Urinary bladder (tissue), 4 donors: Measurements from ENCODE around the gene CRIP1. TPM values are rescaled to one million over a fixed set of nuclear protein-coding genes. Genes with fewer than 3 reads are reported as not detected.

Source experiments
- DNase-seq: peaks from one replicate; pipeline ENCODE4 v3.0.0-alpha.2; 2015; ENCODE audit errors: extremely low spot score
- H3K27ac ChIP-seq: one replicate; pipeline ENCODE4 v1.5.1; 2013; ENCODE audit warnings: low read depth, mild to moderate bottlenecking, moderate library complexity
- H3K36me3 ChIP-seq: one replicate; pipeline ENCODE4 v1.6.1; 2013; ENCODE audit warnings: mild to moderate bottlenecking, moderate library complexity; ENCODE audit not compliant: insufficient read depth
- H3K4me1 ChIP-seq: one replicate; pipeline ENCODE4 v1.6.1; 2013; ENCODE audit warnings: mild to moderate bottlenecking, moderate library complexity; ENCODE audit not compliant: insufficient read depth
- H3K4me3 ChIP-seq: one replicate; pipeline ENCODE4 v1.5.1; 2013; ENCODE audit warnings: low read depth, low read length
- whole genome bisulfite sequencing: extraction: QIAGEN DNeasy Blood & Tissue Kit; methylation state at CpG from one replicate; pipeline ENCODE4 v1.1.7; 2013; 5-methylcytosine and 5-hydroxymethylcytosine counted together
- polyA plus RNA-seq: library from polyadenylated mRNA; stranded (reverse); fragments of 200-250 nt; gene quantifications from one replicate; pipeline ENCODE4 v1.2.3, GENCODE V29; 2013
- total RNA-seq: library from RNA; depleted of rRNA; stranded (reverse); fragments of >200 nt; gene quantifications from one replicate; pipeline ENCODE4 v1.2.3, GENCODE V29; 2014
- donor health status: healthy with polysubstance abuse.
- donor health status: healthy.

CRIP1 gene
- total and polyA plus RNA-seq, 2 donors: 9.4 to 92.4 TPM

GRCh38 chr14:105533811-105534498, 47.3 kb downstream of the CRIP1 start:
- Histone ChIP-seq H3K27ac (no peak overlapping the region), H3K36me3 (no peaks in the 10 kb centered on the region), H3K4me3 (no peak overlapping the region), H3K4me1 (no peaks in the 10 kb centered on the region)
- no peak for DNase-seq
- WGBS: 64% methylated on average over 21 of the region's 21 CpGs

GRCh38 chr14:105534586-105534985, 47.9 kb downstream of the CRIP1 start:
- Histone ChIP-seq H3K4me1 (no peaks in the 10 kb centered on the region), H3K36me3 (no peaks in the 10 kb centered on the region), H3K4me3 (no peak overlapping the region), H3K27ac (no peak overlapping the region)
- DNase-seq: no peak
- WGBS: 66% methylated on average over 13 of the region's 13 CpGs

GRCh38 chr14:105536051-105536450, 49.4 kb downstream of the CRIP1 start:
- H3K4me3 ChIP-seq: no peak overlapping the region
- 80% methylated on average over 7 of the region's 7 CpGs for WGBS
- no peak overlapping the region for H3K27ac ChIP-seq
- no peak for DNase-seq
- H3K4me1 ChIP-seq: no peaks in the 10 kb centered on the region
- H3K36me3 ChIP-seq: no peaks in the 10 kb centered on the region

- DNase-seq: no peak
- Histone ChIP-seq H3K27ac (no peak overlapping the region), H3K4me3 (no peak overlapping the region), H3K4me1 (no peaks in the 10 kb centered on the region), H3K36me3 (no peaks in the 10 kb centered on the region)
- WGBS: 78% methylated on average over 34 of the region's 34 CpGs
These were observed 50.2 kb downstream of the CRIP1 start for GRCh38 chr14:105536691-105537579.

- no peaks in the 10 kb centered on the region for H3K4me1 ChIP-seq
- 25% methylated on average over 30 of the region's 30 CpGs for WGBS
- no peak for DNase-seq
These were observed 51.1 kb downstream of the CRIP1 start for GRCh38 chr14:105537580-105538474.

More at GRCh38 chr14:105537580-105538474, 51.1 kb downstream of the CRIP1 start:
- Histone ChIP-seq H3K36me3 (no peaks in the 10 kb centered on the region), H3K4me3 (no peak overlapping the region), H3K27ac (no peak overlapping the region)

Other genes starting within 250 kb of the CRIP1 start
- 28.6 TPM for gene BTBD6, start 238.4 kb upstream of the CRIP1 start, total RNA-seq
- 40.6 TPM for gene BTBD6, start 238.4 kb upstream of the CRIP1 start, polyA plus RNA-seq
- 30.9 TPM for gene BRF1, start 185.9 kb upstream of the CRIP1 start, total RNA-seq
- 19.3 TPM for gene BRF1, start 185.9 kb upstream of the CRIP1 start, polyA plus RNA-seq
- 43.8 TPM for gene PACS2, start 172.1 kb upstream of the CRIP1 start, total RNA-seq
- 67.9 TPM for gene PACS2, start 172.1 kb upstream of the CRIP1 start, polyA plus RNA-seq
- 0.11 TPM for gene TEX22, start 88.3 kb upstream of the CRIP1 start, total RNA-seq
- gene TEX22, start 88.3 kb upstream of the CRIP1 start, polyA plus RNA-seq: 0.13 TPM
- 51.5 TPM for gene MTA1, start 67.1 kb upstream of the CRIP1 start, total RNA-seq
- gene MTA1, start 67.1 kb upstream of the CRIP1 start, polyA plus RNA-seq: 67.3 TPM
- 53.7 TPM for gene CRIP2, start 12.1 kb upstream of the CRIP1 start, total RNA-seq
- 245 TPM for gene CRIP2, start 12.1 kb upstream of the CRIP1 start, polyA plus RNA-seq
- 4.2 TPM for gene TEDC1, start 4.4 kb downstream of the CRIP1 start, total RNA-seq
- gene TEDC1, start 4.4 kb downstream of the CRIP1 start, polyA plus RNA-seq: 10.6 TPM
- gene TMEM121, start 39.7 kb downstream of the CRIP1 start, total RNA-seq: 1.3 TPM
- 6.7 TPM for gene TMEM121, start 39.7 kb downstream of the CRIP1 start, polyA plus RNA-seq